HEK293 (cell line): ENCODE measurements around the gene C19orf73.

Experiments used
- CTCF ChIA-PET: fragments of 350-600 bp; formaldehyde crosslinking; extraction: SDS; loops from one replicate; lab custom pipeline; 2021; ENCODE audit warnings: antibody characterized with exemption; lab: Yijun Ruan, JAX
- POLR2A ChIA-PET: fragments of 300-600 bp; formaldehyde crosslinking; extraction: SDS; loops from one replicate; lab custom pipeline; 2020; ENCODE audit warnings: antibody characterized with exemption, inconsistent platforms; lab: Yijun Ruan, JAX
- H3K27ac ChIP-seq: fragments of 200-500 bp; sonication (Bioruptor generic); 2 replicates; pipeline ENCODE4 v1.5.1; 2014; ENCODE audit warnings: low read depth, low read length, control low read depth, inconsistent platforms; ENCODE audit errors: extremely low read depth
- H3K36me3 ChIP-seq, 2 experiments: fragments of 200-500 bp in 1 of 2; sonication (Bioruptor generic) in 1 of 2; 1 replicate in 1 of 2; 2 replicates in 1 of 2; pipeline ENCODE4 v1.5.1; 2014 to 2017; ENCODE audit warnings: inconsistent platforms in 2 of 2, low read length in 2 of 2; ENCODE audit not compliant: control insufficient read depth in 2 of 2, insufficient read depth in 1 of 2
- H3K4me1 ChIP-seq: fragments of 200-500 bp; sonication (Bioruptor generic); 2 replicates; pipeline ENCODE4 v1.5.1; 2014; ENCODE audit warnings: mild to moderate bottlenecking, low read length, inconsistent platforms; ENCODE audit not compliant: control insufficient read depth, insufficient read depth
- H3K4me3 ChIP-seq: 2 replicates; pipeline ENCODE4 v1.5.1; 2011; ENCODE audit warnings: low read depth, mild to moderate bottlenecking, control low read depth, low read length, moderate library complexity
- H3K9me3 ChIP-seq: fragments of 200-500 bp; sonication (Bioruptor generic); 2 replicates; pipeline ENCODE4 v1.5.1; 2014; ENCODE audit warnings: low read depth, low read length, inconsistent platforms; ENCODE audit not compliant: control insufficient read depth, insufficient read depth
- BCL11A ChIP-seq: fragments of 450-650 bp; formaldehyde crosslinking; IDR thresholded peaks from 2 replicates; pipeline ENCODE4 v1.5.1; 2016; ENCODE audit warnings: low read depth, missing biosample characterization, missing genetic modification characterization
- GLIS2 ChIP-seq: fragments of 450-650 bp; formaldehyde crosslinking; IDR thresholded peaks from 2 replicates; pipeline ENCODE4 v1.5.1; 2016; ENCODE audit warnings: missing biosample characterization, missing genetic modification characterization
- HOXA7 ChIP-seq: sonication (generic); formaldehyde crosslinking; IDR thresholded peaks from 2 replicates; pipeline ENCODE4 v1.8.1; 2022; ENCODE audit warnings: missing genetic modification reagents, borderline replicate concordance
- KLF16 ChIP-seq: fragments of 450-650 bp; formaldehyde crosslinking; IDR thresholded peaks from 2 replicates; pipeline ENCODE4 v1.5.1; 2017; ENCODE audit warnings: missing biosample characterization, missing genetic modification characterization
- REPIN1 ChIP-seq: fragments of 450-650 bp; formaldehyde crosslinking; IDR thresholded peaks from 2 replicates; pipeline ENCODE4 v1.5.1; 2017; ENCODE audit warnings: missing biosample characterization, missing genetic modification characterization, low read depth
- SCRT1 ChIP-seq: fragments of 450-650 bp; formaldehyde crosslinking; IDR thresholded peaks from 2 replicates; pipeline ENCODE4 v1.5.1; 2016; ENCODE audit warnings: missing biosample characterization, missing genetic modification characterization, borderline replicate concordance
- TCF7L2 ChIP-seq: IDR thresholded peaks from 2 replicates; pipeline ENCODE4 v1.6.1; 2011; ENCODE audit warnings: low read depth, mild to moderate bottlenecking, inconsistent platforms, low read length, moderate library complexity, borderline replicate concordance
- TRIM28 ChIP-seq: IDR thresholded peaks from 2 replicates; pipeline ENCODE4 v1.6.1; 2011; ENCODE audit warnings: low read length, control low read depth, borderline replicate concordance
- ZFHX2 ChIP-seq: fragments of 450-650 bp; formaldehyde crosslinking; conservative IDR thresholded peaks from 2 replicates; pipeline ENCODE4 v1.5.1; 2016; ENCODE audit warnings: missing biosample characterization, missing genetic modification characterization
- ZFP41 ChIP-seq: fragments of 450-650 bp; formaldehyde crosslinking; IDR thresholded peaks from 2 replicates; pipeline ENCODE4 v1.5.1; 2016; ENCODE audit warnings: missing biosample characterization, missing genetic modification characterization, borderline replicate concordance
- ZNF2 ChIP-seq: fragments of 450-650 bp; formaldehyde crosslinking; IDR thresholded peaks from 2 replicates; pipeline ENCODE4 v1.5.1; 2016; ENCODE audit warnings: missing biosample characterization, missing genetic modification characterization
- ZNF274 ChIP-seq, 2 experiments: fragments of 200-500 bp in 1 of 2; fragments of 450-650 bp in 1 of 2; sonication (Bioruptor generic) in 1 of 2; formaldehyde crosslinking in 1 of 2; IDR thresholded peaks; 2 replicates each; pipeline versions ENCODE4 v1.5.1 to v1.6.1; 2014 to 2016; ENCODE audit warnings: borderline replicate concordance in 1 of 2, inconsistent platforms in 1 of 2, low read length in 1 of 2, missing biosample characterization in 1 of 2, missing genetic modification characterization in 1 of 2
- ZNF324 ChIP-seq: fragments of 450-650 bp; formaldehyde crosslinking; IDR thresholded peaks from 2 replicates; pipeline ENCODE4 v1.5.1; 2016; ENCODE audit warnings: missing biosample characterization, missing genetic modification characterization
- ZNF398 ChIP-seq: fragments of 450-650 bp; formaldehyde crosslinking; IDR thresholded peaks from 2 replicates; pipeline ENCODE4 v1.5.1; 2017; ENCODE audit warnings: missing biosample characterization, missing genetic modification characterization
- ZNF423 ChIP-seq: fragments of 450-650 bp; formaldehyde crosslinking; IDR thresholded peaks from 2 replicates; pipeline ENCODE4 v1.5.1; 2016; ENCODE audit warnings: missing biosample characterization, missing genetic modification characterization
- ZNF48 ChIP-seq: fragments of 450-650 bp; formaldehyde crosslinking; IDR thresholded peaks from 2 replicates; pipeline ENCODE4 v1.5.1; 2016; ENCODE audit warnings: missing biosample characterization, missing genetic modification characterization
- ZNF530 ChIP-seq: fragments of 450-650 bp; formaldehyde crosslinking; IDR thresholded peaks from 2 replicates; pipeline ENCODE4 v1.5.1; 2016; ENCODE audit warnings: low read depth, missing biosample characterization, missing genetic modification characterization
- ZNF561 ChIP-seq: fragments of 450-650 bp; IDR thresholded peaks from 2 replicates; pipeline ENCODE4 v1.5.1; 2018; ENCODE audit warnings: missing biosample characterization, missing genetic modification characterization, borderline replicate concordance
- ZNF596 ChIP-seq: fragments of 450-650 bp; IDR thresholded peaks from 2 replicates; pipeline ENCODE4 v1.5.0; 2018; ENCODE audit warnings: missing biosample characterization, mild to moderate bottlenecking, missing genetic modification characterization, moderate library complexity
- ZNF664 ChIP-seq: fragments of 450-650 bp; formaldehyde crosslinking; IDR thresholded peaks from 2 replicates; pipeline ENCODE4 v1.5.1; 2016; ENCODE audit warnings: missing biosample characterization, missing genetic modification characterization
- ZNF777 ChIP-seq: fragments of 450-650 bp; formaldehyde crosslinking; IDR thresholded peaks from 2 replicates; pipeline ENCODE4 v1.5.1; 2017; ENCODE audit warnings: missing biosample characterization, missing genetic modification characterization, borderline replicate concordance
- ZSCAN30 ChIP-seq: fragments of 450-650 bp; IDR thresholded peaks from 2 replicates; pipeline ENCODE4 v1.5.1; 2018; ENCODE audit warnings: missing biosample characterization, mild to moderate bottlenecking, missing genetic modification characterization, moderate library complexity
- ZSCAN4 ChIP-seq: fragments of 450-650 bp; formaldehyde crosslinking; IDR thresholded peaks from 2 replicates; pipeline ENCODE4 v1.5.1; 2017; ENCODE audit warnings: missing biosample characterization, missing genetic modification characterization
- TF ChIP-seq, protein P1 (sequence below): fragments of 450-650 bp; formaldehyde crosslinking; IDR thresholded peaks from 2 replicates; pipeline ENCODE4 v1.5.1; 2016; ENCODE audit warnings: missing biosample characterization, missing genetic modification characterization, borderline replicate concordance
- TF ChIP-seq, protein P2 (sequence below): fragments of 450-650 bp; formaldehyde crosslinking; IDR thresholded peaks from 2 replicates; pipeline ENCODE4 v1.5.1; 2016; ENCODE audit warnings: missing biosample characterization, missing genetic modification characterization

C19orf73 gene

GRCh38 chr19:49085020-49085867, 33.7 kb downstream of the C19orf73 start, which contains the start of gene SNRNP70 (continued):
- TF ChIP-seq SCRT1 (tag by site-specific recombination) (peak; percentile 78; the same call in 1 of the 2 replicates), ZNF398 (tag by site-specific recombination) (0 out of 2 replicates have a peak, but pooled peaks have one; percentile 10), ZNF2 (tag by site-specific recombination) (peak; percentile 66)
- TF ChIP-seq, all 188 proteins: peak for 98

GRCh38 chr19:49084206-49085019, 34.5 kb downstream of the C19orf73 start:
- Histone ChIP-seq H3K36me3 (peaks cover 28 to 31% of the 10 kb centered on the region in 2 experiments), H3K9me3 (no peaks in the 10 kb centered on the region), H3K27ac (peak overlapping the region; percentile 56), H3K4me1 (peaks cover 5% of the 10 kb centered on the region; the same call in 1 of the 2 replicates), H3K4me3 (peak overlapping the region; percentile 29)
- POLR2A ChIA-PET: no interaction called here
- CTCF ChIA-PET: interaction anchor here (1.0 kb wide), 1 partner anchor 11 kb away, joined by 3 read pairs; no protein-coding TSS in a partner anchor
- no peak for TF ChIP-seq KLF16 (tag by site-specific recombination)
- no peak for TF ChIP-seq ZFP41 (tag by site-specific recombination)
- peak; percentile 72; the same call in 1 of the 2 replicates for TF ChIP-seq ZNF664 (tag by site-specific recombination)
- TF ChIP-seq ZNF423 (tag by site-specific recombination): no peak
- TF ChIP-seq ZNF274 (IDR thresholded peaks at IDR 0.05; ENCODE audit: low read length): no peak
- TF ChIP-seq ZNF274 (tag by site-specific recombination; IDR thresholded peaks at IDR 0.05; ENCODE audit: borderline replicate concordance): no peak
- TF ChIP-seq, protein P1, sequence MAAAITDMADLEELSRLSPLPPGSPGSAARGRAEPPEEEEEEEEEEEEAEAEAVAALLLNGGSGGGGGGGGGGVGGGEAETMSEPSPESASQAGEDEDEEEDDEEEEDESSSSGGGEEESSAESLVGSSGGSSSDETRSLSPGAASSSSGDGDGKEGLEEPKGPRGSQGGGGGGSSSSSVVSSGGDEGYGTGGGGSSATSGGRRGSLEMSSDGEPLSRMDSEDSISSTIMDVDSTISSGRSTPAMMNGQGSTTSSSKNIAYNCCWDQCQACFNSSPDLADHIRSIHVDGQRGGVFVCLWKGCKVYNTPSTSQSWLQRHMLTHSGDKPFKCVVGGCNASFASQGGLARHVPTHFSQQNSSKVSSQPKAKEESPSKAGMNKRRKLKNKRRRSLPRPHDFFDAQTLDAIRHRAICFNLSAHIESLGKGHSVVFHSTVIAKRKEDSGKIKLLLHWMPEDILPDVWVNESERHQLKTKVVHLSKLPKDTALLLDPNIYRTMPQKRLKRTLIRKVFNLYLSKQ: no peak
- TF ChIP-seq BCL11A: no peak
- no peak for TF ChIP-seq REPIN1 (tag by site-specific recombination)
- 0 out of 2 replicates have a peak, but pooled peaks have one; percentile 18 for TF ChIP-seq ZNF324 (tag by site-specific recombination)
- TF ChIP-seq ZSCAN4 (tag by site-specific recombination): peak; percentile 27; the same call in 1 of the 2 replicates
- TF ChIP-seq ZNF48: no peak
- no peak for TF ChIP-seq TCF7L2
- TF ChIP-seq TRIM28: no peak
- no peak for TF ChIP-seq ZNF777
- TF ChIP-seq ZSCAN30 (tag by site-specific recombination): peak; percentile 59; the same call in 1 of the 2 replicates
- TF ChIP-seq GLIS2 (tag by site-specific recombination): no peak
- TF ChIP-seq ZNF561 (tag by site-specific recombination): no peak
- TF ChIP-seq, protein P2, sequence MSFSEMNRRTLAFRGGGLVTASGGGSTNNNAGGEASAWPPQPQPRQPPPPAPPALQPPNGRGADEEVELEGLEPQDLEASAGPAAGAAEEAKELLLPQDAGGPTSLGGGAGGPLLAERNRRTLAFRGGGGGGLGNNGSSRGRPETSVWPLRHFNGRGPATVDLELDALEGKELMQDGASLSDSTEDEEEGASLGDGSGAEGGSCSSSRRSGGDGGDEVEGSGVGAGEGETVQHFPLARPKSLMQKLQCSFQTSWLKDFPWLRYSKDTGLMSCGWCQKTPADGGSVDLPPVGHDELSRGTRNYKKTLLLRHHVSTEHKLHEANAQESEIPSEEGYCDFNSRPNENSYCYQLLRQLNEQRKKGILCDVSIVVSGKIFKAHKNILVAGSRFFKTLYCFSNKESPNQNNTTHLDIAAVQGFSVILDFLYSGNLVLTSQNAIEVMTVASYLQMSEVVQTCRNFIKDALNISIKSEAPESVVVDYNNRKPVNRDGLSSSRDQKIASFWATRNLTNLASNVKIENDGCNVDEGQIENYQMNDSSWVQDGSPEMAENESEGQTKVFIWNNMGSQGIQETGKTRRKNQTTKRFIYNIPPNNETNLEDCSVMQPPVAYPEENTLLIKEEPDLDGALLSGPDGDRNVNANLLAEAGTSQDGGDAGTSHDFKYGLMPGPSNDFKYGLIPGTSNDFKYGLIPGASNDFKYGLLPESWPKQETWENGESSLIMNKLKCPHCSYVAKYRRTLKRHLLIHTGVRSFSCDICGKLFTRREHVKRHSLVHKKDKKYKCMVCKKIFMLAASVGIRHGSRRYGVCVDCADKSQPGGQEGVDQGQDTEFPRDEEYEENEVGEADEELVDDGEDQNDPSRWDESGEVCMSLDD (tag by site-specific recombination): no peak
- TF ChIP-seq ZNF596 (tag by site-specific recombination): no peak
- no peak for TF ChIP-seq ZFHX2 (tag by site-specific recombination)
- TF ChIP-seq ZNF530: no peak
- no peak for TF ChIP-seq HOXA7
